DMS153 treated with DMSO at 0.1 percent for 48 hours (cell line): ENCODE data around the gene RGS6.

Experiments
- DNase-seq: peaks from one replicate; lab custom pipeline; 2025; ENCODE audit not compliant: unreplicated experiment; lab: John Stamatoyannopoulos, UW

The RGS6 gene

DNA sequence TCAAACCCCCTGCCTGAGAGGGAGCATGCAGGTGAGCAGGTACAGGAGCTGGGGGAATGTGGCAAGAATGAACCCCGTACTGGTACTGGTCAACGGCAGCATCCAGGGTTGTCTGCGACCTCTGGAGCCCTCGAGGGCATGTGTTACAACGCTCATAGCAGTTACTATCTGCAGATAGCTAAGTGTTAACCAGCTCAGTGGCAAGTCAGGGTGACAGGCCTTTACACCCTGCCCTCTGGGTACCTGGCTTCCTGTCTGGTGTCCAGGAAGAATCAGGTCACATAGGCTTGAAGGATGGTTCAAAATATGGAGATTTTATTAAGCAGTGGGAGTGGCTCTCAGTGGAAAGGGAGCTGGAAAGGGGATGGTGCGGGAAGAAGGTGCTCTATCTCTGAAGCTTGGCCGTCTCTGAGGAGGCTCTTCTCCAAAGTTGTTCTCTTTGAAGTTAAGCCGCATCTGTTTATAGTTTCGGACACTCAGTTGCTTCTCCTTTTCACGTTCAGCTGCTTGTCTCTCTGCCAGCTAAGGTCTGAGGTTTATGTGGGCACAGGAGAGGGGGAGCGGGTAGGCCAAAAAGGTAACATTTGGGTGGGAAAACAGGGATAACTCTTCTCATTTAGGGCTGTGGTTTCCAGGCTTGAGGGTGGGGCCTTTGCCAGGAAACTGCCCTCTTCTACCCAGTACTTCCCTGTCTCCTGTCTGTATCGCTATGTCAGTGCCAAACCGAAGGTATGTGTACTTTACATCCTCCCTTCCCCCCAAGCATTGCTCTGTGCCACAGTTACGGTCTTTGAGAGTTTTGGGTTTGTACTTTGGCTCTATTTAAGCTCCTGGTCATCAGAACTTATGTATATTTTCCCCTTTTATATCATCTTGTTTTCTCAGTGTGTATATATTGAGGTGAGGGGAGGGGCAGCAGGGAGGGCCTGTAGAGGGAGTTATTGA is 305.8 kb downstream of the RGS6 start:
- no peak for DNase-seq

DNA sequence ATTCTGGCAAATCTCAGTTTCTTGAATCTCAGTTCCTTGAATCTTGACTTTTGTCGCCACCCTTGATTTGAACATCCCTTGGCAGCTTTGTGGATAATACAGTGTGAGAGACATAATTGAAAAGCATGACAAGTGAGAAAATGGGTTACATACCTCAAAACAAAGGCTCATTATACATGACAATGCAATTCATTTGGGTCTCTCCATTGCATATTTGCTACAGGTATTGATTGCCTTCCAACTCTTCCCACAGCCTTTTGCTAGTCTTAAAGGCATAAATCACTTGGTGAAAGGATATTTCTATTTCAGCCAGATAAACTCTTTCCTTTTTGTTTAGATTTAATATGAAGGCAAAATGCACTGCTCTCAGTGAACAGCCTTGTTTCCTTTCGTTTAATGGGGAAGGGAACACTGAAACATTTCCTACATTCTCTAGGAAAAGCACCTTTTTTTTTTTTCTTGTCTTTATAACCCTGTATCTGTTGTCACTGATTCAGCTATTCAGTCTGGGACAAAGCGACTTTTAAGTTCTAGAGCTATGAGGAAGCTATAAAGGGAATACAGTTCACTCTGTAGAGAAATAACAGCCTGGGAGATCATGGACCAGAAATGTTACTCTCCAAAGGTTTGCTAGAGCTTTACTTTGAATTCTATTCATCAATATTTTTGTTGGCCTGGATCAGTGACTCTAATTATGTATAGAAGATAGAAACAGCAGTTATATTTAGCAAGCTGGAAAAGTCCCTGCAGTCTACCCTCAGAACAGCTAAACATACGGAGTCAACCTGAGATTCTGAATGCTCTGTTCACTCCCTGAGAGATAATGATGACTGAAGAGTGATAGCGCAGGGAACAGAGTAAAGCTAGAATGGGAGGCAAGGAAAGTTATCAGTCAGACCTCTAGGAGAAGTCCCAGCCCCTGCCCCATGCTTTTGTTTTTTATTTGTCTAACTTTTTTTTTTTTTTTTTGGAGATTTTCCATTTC is 311.4 kb downstream of the RGS6 start:
- no peak for DNase-seq

DNA sequence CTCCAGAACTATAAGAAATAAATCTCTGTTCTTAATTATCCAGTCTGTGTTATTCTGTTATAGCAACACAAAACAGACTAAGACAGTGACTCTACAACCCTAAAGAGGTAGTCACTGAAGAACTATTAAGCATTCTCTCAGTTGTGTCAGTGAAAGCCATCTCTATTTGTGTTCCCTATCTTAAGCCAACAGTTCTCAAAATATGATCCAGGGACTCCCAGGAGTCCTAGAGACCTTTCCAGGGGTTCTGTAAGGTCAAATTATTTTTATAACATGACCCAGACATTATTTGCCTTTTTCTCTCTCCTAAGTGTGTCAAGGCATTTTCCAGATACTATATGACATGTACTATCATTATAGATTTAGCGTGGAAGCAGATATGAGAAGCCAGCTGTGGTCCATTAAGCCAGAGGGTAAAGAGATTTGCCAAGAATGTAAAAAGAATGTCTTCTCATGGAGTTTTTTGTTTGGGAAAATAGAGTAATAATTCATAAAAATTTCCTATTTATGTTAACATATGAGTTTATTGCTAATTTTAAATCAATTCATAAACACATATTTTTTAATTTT is 315.8 kb downstream of the RGS6 start:
- no peak for DNase-seq

DNA sequence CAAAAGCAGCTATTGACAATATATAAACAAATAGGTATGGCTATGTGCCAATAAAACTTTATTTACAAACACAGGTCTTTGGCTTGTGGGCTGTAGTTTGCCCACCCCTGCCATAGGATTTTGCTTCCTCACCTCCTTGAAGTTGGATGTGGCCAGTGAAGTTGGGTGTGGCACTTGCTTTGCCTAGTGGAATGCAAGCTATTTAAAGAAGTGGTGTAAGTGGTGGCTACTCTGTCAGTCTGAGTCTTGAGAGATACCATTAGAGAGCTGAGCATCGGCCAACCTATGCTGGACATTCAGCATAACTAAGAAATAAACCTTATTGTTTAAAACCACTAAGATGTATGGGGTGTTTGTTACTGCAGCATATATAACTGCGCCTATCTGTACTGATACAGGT is 321.3 kb downstream of the RGS6 start:
- DNase-seq, result no peak

DNA sequence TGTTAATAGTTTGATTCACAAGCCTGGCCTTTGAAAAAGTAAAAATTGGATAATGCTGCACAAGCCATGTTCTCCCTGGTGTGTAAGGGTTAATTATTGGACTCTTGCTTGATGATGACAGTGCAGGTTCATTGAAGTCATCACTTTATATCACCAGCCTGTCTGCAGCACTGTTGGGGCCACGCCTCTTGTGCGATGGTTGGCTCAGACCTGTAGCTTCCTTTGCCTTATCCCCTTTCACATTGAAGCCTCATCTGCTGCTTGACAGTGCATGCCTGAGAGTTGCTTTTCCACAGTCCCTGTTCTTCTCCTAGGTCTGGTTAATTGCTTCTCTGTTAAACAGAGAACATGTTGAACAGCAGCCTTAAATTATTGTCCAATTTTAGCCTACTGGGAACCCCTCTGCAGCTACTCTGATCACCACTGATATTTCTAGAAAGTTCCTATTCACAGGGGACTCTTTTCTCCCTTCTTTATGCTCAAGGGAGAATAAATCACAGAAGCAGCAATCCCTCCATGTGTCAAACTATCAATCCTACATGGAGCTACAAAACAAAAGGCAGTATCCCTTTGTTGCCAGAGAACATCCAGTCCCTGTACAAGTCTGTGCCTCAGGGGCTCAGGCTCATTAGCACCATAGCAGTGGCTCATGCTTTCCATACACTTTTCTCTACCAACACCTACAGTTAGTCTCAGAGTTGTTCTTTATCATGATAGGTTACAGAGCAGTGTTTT is 322.1 kb downstream of the RGS6 start:
- no peak for DNase-seq

DNA sequence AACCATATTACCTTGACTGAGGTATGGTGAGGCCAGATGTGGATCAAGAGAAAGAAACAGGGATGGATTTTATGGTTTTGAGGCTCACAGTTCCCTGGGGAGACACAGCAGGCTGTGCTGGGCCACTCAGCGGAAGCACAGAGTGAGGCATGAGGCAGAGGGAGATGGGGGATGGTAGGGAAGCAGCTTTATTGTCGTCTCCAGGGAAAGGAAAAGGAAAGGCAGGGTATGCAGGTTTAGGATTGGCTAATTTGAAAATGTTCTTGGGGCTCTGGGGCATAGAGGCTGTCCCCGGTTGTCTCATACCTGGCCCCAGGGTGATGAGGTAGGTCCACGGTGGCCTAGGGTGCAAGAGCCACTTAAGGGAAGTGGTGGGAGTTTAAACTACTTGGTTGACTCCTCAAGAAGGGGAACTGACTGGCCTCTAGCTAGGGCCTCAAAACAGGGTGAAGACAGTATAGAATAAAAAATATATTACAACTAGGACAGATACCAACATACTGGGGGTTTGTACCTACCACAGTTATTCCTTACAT is 322.8 kb downstream of the RGS6 start:
- DNase-seq, result no peak

DNA sequence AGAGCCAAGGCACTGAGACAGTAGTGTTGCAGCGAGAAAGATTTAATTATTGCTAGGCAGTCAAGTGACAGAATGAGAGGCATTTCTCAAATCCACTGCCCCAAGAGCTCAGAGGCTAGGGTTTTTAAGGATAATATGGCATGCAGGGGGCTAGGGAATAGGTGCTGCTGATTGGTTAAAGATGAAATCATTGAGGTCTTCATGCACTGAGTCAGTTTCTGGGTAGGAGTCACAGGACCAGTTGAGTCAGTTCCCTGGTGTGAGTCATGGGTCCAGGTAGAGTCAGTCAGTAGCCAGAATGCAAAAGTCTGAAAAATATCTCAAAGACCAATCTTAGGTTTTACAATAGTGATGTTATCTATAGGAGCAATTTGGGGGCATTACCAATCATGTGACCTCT is 323.8 kb downstream of the RGS6 start:
- DNase-seq, result no peak

DNA sequence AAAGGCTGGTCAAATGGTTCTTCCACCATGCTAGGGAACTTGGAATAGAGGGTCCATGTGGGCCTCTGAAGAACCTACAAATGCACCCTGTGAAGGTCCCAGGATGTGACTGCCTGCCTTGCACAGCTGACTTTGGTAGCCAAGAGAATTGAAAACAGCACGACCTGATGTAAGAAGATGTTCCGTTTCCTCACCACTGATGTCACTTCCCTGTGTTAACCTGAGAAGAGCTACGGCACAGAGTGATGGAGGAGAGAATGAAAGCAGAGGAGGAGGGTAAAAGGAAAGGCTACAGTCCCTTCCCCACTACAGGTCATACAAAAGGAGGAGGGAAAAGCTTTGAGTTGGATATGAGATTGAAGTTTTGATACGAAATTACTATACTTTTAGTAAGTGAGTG is 328.8 kb downstream of the RGS6 start:
- no peak for DNase-seq

DNA sequence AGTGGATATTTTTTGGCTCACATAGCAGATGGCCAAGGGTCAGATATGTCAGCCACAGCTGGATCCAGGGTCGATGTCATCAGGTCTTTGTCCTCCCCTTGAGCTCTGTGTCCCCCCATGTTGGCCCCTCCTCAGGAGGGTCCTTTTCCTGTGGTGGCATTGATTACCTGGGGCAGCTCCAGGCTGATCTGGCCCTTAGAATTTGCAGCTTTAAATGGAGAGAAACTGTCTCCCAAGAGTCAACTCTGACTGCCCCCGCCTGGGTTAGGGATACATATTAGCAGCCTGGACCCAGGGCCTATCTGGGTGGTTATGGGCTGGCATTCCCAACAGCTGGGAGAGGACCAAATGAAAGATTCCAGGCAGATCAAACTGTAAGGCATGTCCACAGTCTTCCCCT is 330.5 kb downstream of the RGS6 start:
- DNase-seq, result no peak

DNA sequence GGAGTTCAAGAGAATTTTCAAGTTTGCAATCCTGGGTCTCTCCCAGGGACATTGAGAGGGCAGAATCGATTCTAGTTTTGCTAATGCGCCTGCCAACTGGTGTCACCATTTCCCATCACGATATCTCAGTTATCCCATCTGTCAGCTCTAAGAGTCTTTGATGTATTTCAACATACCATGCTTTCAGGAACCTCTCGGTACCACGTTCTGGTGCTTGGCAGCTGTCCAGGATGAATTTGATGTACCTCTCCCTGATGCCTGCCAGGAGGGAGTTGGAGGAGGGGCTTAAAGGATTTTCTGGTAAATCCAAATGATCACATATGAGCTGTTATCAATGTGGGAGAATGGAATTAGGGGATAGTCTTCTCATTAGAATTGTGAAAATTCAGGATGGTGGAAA is 332.5 kb downstream of the RGS6 start:
- no peak for DNase-seq

DNA sequence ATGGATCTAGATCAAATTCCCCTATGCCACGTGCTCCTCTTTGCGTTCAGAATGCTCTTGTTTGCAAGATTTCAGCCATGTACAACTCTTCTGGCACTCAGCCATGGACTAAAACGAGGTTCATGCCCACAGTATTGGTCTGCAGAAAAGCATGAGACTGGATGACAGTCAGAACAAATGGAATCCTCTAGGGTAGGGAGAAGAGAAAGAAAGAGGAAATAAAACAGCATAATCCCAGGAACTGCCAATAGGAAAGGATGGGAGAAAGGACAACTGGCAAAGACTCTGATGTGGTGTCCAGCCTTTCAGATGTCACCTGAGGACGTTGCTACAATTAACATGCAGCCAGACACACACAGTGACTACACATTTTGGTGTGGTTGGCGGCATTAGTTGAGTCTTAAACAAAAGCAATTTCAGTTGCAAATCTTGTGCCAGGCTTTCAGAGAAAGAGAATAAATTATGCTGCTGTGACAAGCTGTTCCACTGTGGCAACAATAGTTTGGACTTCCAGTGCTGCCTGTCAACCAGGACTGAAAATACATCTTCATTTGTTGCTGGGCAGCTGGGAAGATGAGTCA is 338.0 kb downstream of the RGS6 start:
- no peak for DNase-seq

DNA sequence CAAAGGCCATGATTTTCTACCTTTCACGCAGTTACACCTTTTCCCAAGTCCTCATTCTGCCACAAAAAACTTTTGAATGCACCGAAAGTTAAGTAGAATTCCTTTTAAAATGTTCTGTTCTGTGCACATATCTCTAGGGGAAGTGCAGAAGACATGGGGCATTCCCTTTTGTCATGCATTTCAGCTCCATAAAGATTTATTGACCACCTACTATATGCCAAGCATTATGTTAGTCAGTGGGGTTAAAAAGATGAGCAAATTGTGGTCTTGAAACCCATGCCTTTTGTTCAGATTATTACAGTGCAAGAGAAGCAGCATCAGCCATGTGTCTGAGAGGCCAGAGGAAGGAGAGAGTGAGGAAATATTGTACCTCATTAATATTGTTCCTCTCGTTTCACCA is 338.5 kb downstream of the RGS6 start:
- DNase-seq, result no peak

DNA sequence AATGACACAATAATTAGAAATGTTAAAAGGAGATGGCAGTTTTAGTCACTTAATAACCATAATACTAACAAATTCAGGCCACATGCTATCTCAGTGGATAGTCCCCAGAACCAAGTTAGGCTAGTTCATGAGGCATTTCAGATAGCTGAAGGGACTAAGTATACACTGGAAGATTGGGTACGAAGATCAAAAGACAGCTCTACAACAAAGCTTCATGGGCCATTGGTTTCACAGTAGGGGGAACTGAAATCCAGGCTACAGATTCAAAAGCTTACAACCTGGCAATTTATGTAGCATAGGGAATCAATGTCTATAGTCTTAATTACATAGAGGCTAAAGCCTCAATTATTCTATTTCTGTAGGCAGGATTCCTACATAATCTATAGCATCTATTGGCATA is 343.0 kb downstream of the RGS6 start:
- no peak for DNase-seq

DNA sequence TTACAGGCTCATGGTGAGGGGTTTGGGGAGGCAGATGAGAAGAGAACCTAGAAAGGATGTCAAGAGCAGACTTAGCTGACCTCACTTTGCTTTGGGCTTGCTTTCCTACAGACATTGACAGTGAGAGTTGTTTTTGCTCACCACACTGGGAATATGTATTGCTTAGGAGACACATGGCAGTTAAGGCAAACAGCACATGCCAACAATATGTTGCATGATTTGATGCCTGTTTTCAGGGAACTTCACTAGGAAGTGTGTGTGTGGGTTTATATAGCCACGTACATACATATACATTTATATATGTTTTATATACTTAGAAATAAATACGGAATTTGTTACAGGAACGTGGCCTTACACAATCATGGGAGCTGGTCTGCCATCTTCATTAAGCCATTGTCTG is 346.1 kb downstream of the RGS6 start:
- no peak for DNase-seq

DNA sequence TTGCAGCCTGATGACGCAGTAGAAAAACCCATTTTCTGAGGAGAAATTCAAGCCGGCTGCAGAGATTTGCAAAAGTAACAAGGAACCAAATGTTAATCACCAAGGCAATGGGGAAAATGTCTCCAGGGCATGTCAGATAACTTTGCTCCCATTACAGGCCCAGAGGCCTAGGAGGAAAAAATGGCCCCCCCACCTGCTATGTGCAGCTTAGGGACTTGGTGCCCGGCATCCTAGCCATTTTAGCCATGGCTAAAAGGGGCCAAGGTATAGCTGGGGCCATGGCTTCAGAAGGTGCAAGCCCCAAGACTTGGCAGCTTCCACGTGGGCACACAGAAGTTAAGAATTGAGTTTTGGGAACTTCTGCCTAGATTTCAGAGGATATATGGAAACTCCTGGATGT is 351.9 kb downstream of the RGS6 start:
- no peak for DNase-seq

DNA sequence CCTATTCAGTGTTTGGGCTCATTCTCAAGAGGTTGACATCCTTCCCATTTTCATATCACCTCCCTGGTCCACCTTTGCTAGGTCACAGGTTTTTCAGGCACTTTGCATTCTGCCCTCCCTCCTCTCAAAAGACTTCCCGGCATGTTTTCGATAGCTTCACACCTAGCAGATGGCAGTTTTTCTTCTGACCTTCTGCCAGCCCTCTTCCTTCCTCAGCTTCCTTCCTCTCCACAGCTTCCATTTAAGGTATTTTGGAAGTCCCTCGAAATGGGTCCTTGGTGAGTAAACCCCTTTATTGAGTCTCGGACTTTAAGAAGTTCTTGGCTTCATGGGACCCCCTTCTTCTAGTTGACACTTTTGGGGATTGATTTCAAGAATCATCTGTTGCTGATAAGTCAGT is 358.0 kb downstream of the RGS6 start:
- DNase-seq, result no peak

DNA sequence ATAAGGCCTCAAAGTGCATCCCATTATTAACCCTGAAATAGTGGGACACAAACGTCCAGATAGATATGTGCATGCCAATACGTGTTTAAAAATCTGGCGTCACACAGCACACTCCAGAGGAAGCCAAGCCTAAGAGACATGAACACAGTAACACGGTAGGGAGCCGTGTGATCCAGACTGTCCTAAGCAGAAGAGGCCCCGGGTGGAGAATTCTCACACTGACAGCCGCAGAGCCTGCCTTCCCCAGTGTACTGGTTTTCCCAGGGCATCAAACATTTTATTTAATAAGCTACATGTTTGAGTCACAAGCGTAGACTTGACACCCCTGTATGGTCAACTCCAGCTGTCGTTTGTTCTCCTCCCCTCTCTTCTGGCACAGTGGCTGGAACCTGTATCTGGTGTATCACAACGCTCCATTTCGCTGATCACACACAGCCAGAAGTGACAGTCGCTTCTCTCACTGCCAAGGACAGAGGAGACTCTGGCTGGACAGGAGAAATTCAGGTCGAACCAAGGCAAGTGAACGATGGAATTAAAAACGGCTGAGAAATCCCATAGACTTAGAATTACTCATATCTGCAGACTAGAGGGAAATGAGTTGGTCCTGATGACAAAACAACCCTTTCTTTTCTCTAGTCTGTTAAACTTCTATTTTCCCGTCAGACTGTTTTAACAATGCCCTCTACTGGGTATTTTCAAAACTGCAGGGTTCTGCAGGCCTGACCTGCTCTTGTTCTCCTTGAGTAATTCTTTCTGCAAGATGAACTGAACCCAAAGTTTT is 359.9 kb downstream of the RGS6 start:
- DNase-seq, result peak; percentile 53

DNA sequence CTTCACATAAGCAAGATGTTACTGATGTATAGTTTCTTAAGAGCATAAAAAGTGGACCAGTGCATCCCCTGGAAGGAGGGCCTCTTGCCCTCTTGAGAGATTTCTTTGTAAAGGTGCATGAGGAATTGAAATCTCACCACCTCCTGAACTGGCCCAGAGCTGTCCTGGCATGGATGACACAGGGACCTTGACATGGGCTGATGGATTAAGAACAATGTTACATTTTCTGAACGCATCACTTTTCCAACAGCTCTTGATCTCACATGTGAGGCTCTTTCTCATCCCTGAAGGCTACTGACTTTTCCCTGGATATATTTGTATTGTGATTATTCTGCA is 360.4 kb downstream of the RGS6 start:
- DNase-seq, result no peak

DNA sequence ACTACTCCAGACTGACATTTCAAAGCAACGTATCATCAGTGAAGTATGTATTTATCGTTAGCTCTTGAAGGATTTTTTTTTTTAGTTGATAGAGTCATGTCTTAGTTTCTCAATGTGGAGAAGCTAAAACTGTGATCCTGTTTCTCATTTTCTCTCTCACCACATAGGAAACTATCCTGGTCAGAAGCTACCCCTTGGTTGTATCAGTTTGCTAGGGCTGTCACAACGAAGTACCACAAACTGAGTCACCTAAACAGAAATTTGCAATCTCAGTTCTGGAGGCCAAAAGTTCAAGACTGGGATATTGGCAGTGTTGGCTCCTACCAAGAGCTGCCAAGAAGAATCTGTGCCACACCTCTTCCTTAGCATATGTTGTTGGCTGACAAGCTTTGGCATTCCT is 369.1 kb downstream of the RGS6 start:
- no peak for DNase-seq

DNA sequence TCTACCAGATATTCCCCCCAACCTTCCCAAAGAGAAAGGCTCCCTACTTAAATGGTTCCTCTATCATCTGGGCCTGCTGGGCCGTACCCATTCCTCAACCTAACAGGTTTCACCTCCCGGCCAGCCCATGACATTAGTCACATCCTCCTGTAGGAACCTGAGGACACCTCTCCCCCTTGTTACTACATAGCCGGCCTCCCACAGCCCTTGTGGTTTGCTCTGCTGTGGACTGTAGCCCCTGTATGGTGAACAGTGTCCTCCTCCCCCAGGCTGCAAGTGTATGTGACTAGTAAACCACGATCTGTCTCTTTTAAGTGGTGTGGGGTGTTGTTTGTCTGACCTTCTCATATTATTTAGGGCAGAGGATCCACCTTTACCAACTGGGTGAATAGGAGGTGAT is 371.7 kb downstream of the RGS6 start:
- DNase-seq, result no peak
